HEK293T (cell line): ENCODE results near the gene IGF1R.

Experiments used
- FOXK2 ChIP-seq: fragments of 450-650 bp; IDR thresholded peaks from 2 replicates; pipeline ENCODE4 v1.6.1; 2016; ENCODE audit warnings: mild to moderate bottlenecking
- FOXM1 ChIP-seq: fragments of 450-650 bp; IDR thresholded peaks from 2 replicates; pipeline ENCODE4 v1.6.1; 2017; ENCODE audit warnings: mild to moderate bottlenecking, borderline replicate concordance
- LEF1 ChIP-seq: fragments of 450-650 bp; IDR thresholded peaks from 2 replicates; pipeline ENCODE4 v1.6.1; 2017; ENCODE audit warnings: mild to moderate bottlenecking, borderline replicate concordance
- PKNOX1 ChIP-seq: fragments of 450-650 bp; IDR thresholded peaks from 2 replicates; pipeline ENCODE4 v1.6.1; 2016
- SP1 ChIP-seq: fragments of 450-650 bp; IDR thresholded peaks from 2 replicates; pipeline ENCODE4 v1.6.1; 2017

- TF ChIP-seq SP1: no peak
- TF ChIP-seq LEF1: no peak
- no peak for TF ChIP-seq PKNOX1
- TF ChIP-seq FOXM1: no peak
- no peak for TF ChIP-seq FOXK2
These were observed 18.1 kb downstream of the IGF1R start for GRCh38 chr15:98666441-98666840.
